ENCODE data around the gene IFNAR1. TPM values are rescaled to one million over a fixed set of nuclear protein-coding genes. Genes with fewer than 3 reads are reported as not detected.
"Not testable (repeated sequence)": the region's sequence is repeated elsewhere in the genome, so short reads cannot be mapped to it uniquely, and the experiment has no call there.

IFNAR1 gene
- polyA plus RNA-seq, 1 donor from 2014 or later, result 15.5 TPM

- Histone ChIP-seq H3K9ac (ENCODE audit: low read length) (no peak overlapping the region), H3K27ac (ENCODE audit: low read length) (no peak overlapping the region), H3K9me3 (ENCODE audit: low read length) (no peaks in the 10 kb centered on the region), H3F3A (ENCODE audit: insufficient read depth, low read length, poor library complexity, severe bottlenecking) (no peaks in the 10 kb centered on the region), H3K4me2 (ENCODE audit: low read length) (no peak overlapping the region), H2AFZ (ENCODE audit: low read depth, low read length) (no peak overlapping the region), H3K9me2 (ENCODE audit: insufficient read depth, low read length) (no peaks in the 10 kb centered on the region), H3K4me3 (ENCODE audit: low read length) (no peak overlapping the region), H3K36me3 (ENCODE audit: insufficient read depth, low read length) (no peaks in the 10 kb centered on the region), H3K27me3 (ENCODE audit: insufficient read depth, low read depth, low read length) (no peaks in the 10 kb centered on the region), H4K20me1 (ENCODE audit: insufficient read depth) (no peaks in the 10 kb centered on the region), H3K79me2 (replicated peaks; ENCODE audit: insufficient read depth, low read length) (no peaks in the 10 kb centered on the region)
- TF ChIP-seq, protein P1, sequence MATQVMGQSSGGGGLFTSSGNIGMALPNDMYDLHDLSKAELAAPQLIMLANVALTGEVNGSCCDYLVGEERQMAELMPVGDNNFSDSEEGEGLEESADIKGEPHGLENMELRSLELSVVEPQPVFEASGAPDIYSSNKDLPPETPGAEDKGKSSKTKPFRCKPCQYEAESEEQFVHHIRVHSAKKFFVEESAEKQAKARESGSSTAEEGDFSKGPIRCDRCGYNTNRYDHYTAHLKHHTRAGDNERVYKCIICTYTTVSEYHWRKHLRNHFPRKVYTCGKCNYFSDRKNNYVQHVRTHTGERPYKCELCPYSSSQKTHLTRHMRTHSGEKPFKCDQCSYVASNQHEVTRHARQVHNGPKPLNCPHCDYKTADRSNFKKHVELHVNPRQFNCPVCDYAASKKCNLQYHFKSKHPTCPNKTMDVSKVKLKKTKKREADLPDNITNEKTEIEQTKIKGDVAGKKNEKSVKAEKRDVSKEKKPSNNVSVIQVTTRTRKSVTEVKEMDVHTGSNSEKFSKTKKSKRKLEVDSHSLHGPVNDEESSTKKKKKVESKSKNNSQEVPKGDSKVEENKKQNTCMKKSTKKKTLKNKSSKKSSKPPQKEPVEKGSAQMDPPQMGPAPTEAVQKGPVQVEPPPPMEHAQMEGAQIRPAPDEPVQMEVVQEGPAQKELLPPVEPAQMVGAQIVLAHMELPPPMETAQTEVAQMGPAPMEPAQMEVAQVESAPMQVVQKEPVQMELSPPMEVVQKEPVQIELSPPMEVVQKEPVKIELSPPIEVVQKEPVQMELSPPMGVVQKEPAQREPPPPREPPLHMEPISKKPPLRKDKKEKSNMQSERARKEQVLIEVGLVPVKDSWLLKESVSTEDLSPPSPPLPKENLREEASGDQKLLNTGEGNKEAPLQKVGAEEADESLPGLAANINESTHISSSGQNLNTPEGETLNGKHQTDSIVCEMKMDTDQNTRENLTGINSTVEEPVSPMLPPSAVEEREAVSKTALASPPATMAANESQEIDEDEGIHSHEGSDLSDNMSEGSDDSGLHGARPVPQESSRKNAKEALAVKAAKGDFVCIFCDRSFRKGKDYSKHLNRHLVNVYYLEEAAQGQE (IDR thresholded peaks at IDR 0.05; ENCODE audit: borderline replicate concordance), result no peak
Observed at GRCh38 chr21:33380483-33380998, 55.8 kb downstream of the IFNAR1 start.

GRCh38 chr21:33381381-33381780 lies 56.6 kb downstream of the IFNAR1 start:
- not testable (repeated sequence) for H3K9ac ChIP-seq (ENCODE audit: low read length); H3K9me2 ChIP-seq (ENCODE audit: insufficient read depth, low read length); H3K4me3 ChIP-seq (ENCODE audit: low read length); H3K9me3 ChIP-seq (ENCODE audit: low read length); H3K27ac ChIP-seq (ENCODE audit: low read length); H3K79me2 ChIP-seq (replicated peaks; ENCODE audit: insufficient read depth, low read length); H3K27me3 ChIP-seq (ENCODE audit: insufficient read depth, low read depth, low read length); H4K20me1 ChIP-seq (ENCODE audit: insufficient read depth); H2AFZ ChIP-seq (ENCODE audit: low read depth, low read length); H3F3A ChIP-seq (ENCODE audit: insufficient read depth, low read length, poor library complexity, severe bottlenecking); H3K4me2 ChIP-seq (ENCODE audit: low read length); H3K36me3 ChIP-seq (ENCODE audit: insufficient read depth, low read length)

DNA sequence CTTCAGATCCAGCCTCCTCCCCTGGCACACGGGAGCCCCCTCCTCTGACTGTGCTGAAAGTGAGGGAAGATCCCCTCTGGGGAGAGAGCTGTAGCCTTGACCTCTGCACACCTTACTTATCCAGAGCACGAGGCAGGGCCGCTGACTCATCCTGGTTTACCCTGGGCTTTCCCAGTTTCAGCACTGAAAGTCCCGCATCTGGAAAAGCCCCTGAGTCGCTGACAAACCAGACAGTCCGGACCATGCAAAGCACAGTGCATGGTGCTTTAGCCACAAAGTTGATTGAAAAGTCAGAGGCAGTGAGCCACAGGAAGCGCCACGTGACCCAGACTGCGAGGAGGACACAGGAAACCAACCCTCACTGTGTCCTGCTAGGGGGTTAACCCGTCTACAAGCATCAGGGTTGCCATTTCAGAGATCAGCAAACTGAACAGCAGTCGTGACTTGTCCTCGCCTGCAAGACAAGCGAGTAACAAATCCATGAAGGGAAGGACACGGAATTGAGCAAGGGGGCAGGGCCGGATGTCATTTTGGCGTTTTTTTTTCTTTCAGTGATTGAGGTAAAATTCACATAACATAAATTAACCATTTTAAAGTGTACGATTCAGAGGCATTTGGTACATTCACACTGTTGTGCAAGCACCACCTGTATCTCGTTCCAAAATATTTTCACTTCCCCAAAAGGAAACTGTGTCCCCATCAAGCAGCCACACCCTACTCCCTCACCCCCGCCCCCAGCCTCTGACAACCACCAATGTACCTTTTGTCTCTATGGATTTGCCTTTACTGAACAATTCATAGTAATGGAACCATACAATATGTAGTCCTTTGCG lies 58.5 kb downstream of the IFNAR1 start:
- no peak overlapping the region for H3K4me3 ChIP-seq (ENCODE audit: low read length)
- no peaks in the 10 kb centered on the region for H3K79me2 ChIP-seq (replicated peaks; ENCODE audit: insufficient read depth, low read length)
- H3K36me3 ChIP-seq (ENCODE audit: insufficient read depth, low read length), result no peaks in the 10 kb centered on the region
- H3K27ac ChIP-seq (ENCODE audit: low read length), result no peak overlapping the region
- no peak overlapping the region for H3K9ac ChIP-seq (ENCODE audit: low read length)
- H3K9me2 ChIP-seq (ENCODE audit: insufficient read depth, low read length), result no peaks in the 10 kb centered on the region
- no peaks in the 10 kb centered on the region for H4K20me1 ChIP-seq (ENCODE audit: insufficient read depth)
- no peak overlapping the region for H3K4me2 ChIP-seq (ENCODE audit: low read length)
- H2AFZ ChIP-seq (ENCODE audit: low read depth, low read length), result no peak overlapping the region
- no peaks in the 10 kb centered on the region for H3K27me3 ChIP-seq (ENCODE audit: insufficient read depth, low read depth, low read length)
- no peaks in the 10 kb centered on the region for H3F3A ChIP-seq (ENCODE audit: insufficient read depth, low read length, poor library complexity, severe bottlenecking)
- no peaks in the 10 kb centered on the region for H3K9me3 ChIP-seq (ENCODE audit: low read length)
- TF ChIP-seq RAD21 (conservative IDR thresholded peaks at IDR 0.05) (no peak), POLR2AphosphoS5 (IDR thresholded peaks at IDR 0.05) (no peak), SMC3 (conservative IDR thresholded peaks at IDR 0.05; ENCODE audit: poor library complexity) (no peak), EZH2 (IDR thresholded peaks at IDR 0.05; ENCODE audit: borderline replicate concordance, insufficient read depth, low read length, poor library complexity, severe bottlenecking) (no peak), TAF1 (IDR thresholded peaks at IDR 0.05; ENCODE audit: low read depth) (no peak), EP300 (conservative IDR thresholded peaks at IDR 0.05; ENCODE audit: poor library complexity, severe bottlenecking) (no peak)
